GM12874 (cell line): ENCODE measurements around the gene POU6F2.

Experiments used
- TF ChIP-seq, protein P1 (sequence below): IDR thresholded peaks from 2 replicates; pipeline ENCODE4 v1.5.1; 2011; ENCODE audit warnings: low read depth, mild to moderate bottlenecking, control low read depth, low read length, moderate library complexity; ENCODE audit not compliant: insufficient read depth

The POU6F2 gene

DNA sequence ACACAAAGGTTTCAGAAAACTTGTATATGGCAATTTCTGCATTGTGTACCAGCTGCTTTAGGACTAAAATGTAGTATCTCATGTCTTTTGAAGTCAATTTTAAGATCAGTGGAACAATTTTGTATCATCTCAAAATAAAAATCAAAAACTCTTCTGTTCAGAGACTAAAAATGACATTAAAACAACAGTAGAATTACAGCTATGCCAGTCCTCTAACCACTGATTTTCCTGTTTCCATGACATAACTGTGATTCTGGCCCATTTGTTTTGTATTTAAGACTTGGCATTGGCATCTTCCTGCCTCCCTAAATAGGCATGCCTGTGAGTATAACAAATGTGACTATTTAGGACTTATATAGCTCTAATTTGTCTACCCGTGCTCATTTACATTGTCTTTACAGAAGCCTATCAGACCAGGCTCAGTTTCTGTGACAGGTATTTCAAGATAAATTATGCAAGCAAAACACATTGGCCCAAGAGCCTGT, 39.7 kb upstream of the POU6F2 start:
- TF ChIP-seq, protein P1, sequence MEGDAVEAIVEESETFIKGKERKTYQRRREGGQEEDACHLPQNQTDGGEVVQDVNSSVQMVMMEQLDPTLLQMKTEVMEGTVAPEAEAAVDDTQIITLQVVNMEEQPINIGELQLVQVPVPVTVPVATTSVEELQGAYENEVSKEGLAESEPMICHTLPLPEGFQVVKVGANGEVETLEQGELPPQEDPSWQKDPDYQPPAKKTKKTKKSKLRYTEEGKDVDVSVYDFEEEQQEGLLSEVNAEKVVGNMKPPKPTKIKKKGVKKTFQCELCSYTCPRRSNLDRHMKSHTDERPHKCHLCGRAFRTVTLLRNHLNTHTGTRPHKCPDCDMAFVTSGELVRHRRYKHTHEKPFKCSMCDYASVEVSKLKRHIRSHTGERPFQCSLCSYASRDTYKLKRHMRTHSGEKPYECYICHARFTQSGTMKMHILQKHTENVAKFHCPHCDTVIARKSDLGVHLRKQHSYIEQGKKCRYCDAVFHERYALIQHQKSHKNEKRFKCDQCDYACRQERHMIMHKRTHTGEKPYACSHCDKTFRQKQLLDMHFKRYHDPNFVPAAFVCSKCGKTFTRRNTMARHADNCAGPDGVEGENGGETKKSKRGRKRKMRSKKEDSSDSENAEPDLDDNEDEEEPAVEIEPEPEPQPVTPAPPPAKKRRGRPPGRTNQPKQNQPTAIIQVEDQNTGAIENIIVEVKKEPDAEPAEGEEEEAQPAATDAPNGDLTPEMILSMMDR: no peak

DNA sequence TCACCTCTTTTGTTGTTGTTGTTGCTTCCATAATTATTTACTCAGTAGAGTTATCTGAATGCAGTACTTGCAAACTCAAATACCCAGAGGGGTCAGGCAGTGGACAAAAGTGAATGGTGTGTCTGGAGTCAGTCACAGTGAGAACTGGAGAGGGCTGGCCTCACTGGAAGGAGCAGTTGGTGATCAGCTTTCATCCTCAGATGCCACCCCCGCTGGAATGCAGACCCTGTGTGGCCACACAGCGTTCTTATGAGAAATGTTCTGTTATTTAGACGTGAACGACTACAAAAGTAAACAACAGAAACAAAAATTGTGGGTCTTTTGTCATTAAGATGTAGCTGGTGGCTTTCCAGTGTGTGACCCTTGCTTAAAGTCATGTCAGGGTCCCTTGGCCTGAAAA, 39.1 kb upstream of the POU6F2 start:
- TF ChIP-seq, protein P1: no peak

DNA sequence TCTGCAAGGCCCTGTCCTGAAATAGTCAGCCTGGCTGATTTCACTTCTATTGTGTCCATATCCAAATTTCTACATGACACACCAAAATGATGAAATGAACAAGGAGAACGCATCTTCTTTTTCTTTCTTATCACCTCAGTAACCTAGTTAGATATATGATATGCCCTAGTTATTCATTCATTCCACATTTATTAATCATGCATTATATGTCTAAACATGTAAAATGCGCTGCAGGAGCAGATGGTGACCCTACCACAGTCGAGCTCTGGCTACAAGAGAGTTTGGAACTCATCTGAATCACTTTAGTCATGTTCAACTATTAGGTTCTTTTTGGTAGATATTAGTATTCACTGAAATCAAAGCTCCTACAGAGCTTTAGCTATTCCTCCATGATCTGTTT, 36.9 kb upstream of the POU6F2 start:
- TF ChIP-seq, protein P1: no peak

DNA sequence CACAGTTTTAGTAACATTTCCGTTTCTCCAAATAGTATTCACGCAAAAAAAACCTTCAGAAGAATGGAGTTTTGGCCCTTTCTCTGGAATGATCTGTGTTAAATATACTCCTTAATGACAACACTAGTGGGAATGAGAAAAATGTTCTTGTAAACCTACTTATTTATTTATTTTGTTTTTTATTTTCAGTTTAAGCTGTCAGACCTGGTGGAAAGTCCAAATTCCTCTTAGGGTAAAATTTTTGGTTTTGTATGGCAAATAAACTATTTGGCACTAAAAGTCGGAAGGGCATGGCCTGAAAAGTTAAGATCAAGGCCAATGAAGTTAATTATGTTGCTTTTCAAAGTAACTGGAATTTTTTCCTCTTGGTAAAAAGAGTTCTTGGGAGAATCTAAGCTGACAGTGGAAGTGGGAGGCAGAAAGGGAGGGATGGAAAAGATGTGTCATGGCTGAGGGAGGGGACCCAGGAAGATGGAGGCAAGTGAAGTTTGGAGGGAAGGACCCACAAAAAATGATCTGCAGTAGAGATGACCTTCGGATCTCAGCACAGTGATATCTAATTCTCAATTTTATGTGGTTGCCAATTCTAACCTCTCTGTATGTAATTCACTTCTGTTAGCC, 35.2 kb upstream of the POU6F2 start:
- TF ChIP-seq, protein P1: no peak

DNA sequence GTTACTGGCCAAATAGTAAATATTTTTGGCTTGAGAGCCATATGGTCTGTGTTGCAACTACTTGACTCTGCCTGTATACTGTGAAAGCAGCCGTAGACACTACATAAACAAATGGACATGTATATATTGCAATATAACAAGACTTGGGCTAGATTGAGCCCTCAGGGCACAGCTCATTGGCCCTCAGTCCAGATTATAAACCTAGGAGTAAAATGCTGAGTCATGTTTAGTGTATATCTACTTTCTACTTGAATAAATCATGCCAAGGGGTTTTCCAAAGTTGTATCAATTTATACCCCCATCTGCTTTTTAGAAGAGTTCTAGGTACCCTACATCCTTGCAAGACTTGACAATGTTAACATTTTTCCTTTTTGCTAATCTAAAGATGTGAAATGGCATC, 27.4 kb upstream of the POU6F2 start:
- TF ChIP-seq, protein P1: no peak

DNA sequence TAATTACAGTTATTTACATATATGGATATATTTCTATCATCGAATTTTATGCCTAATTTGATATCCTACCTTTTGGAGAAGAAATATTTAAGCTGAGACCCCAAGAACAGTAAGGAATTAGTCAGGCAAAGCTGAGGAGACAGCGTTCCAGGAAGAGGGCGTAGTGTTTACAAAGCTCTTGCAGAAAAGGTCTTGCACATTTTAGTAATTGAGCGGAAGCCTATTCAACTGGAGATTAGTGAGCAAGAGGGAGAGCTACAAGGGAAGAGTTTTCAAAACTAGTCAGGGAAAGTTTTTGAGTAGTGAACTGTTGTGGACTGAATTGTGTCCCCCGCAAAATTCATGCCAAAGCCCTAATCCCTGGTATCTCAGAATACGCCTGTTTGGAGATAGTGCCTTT, 26.5 kb upstream of the POU6F2 start:
- TF ChIP-seq, protein P1: no peak

DNA sequence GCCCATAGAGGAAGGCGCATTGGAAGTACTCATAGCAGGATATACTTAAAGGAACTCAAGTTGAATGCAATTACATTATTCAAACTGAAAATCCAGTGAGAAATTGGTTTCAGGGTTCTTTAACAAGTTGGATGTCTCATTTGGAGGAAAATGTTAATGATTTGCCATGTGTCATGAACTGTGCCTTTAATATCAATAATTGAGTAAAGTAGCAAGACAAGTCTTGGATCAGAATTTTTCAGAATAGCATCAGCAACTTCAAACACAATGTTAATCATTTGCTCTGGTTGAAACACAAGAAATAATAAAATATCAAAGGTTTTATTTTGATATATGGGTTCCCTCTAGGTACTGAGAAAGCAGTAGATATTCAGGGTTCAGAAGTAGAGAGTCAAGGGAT, 24.5 kb upstream of the POU6F2 start:
- TF ChIP-seq, protein P1: no peak
